H9 (cell line): ENCODE measurements around the gene MYOM3. TPM values are rescaled to one million over a fixed set of nuclear protein-coding genes. Genes with fewer than 3 reads are reported as not detected.

Experiments used
- DNase-seq: peaks from one replicate; pipeline ENCODE4 v3.0.0-alpha.2; 2017
- H2AFZ ChIP-seq: one replicate; pipeline ENCODE4 v1.6.1; 2013; ENCODE audit warnings: mild to moderate bottlenecking, low read length, control low read depth, moderate library complexity
- H2AK5ac ChIP-seq: 2 replicates; pipeline ENCODE4 v1.6.1; 2013; ENCODE audit warnings: low read length, control low read depth, mixed read lengths; ENCODE audit not compliant: insufficient read length
- H2BK120ac ChIP-seq: one replicate; pipeline ENCODE4 v1.6.1; 2013; ENCODE audit warnings: low read depth, mild to moderate bottlenecking, low read length, control low read depth, inconsistent platforms; ENCODE audit not compliant: poor library complexity, severe bottlenecking
- H2BK12ac ChIP-seq: 2 replicates; pipeline ENCODE4 v1.6.1; 2013; ENCODE audit warnings: low read length, control low read depth, mixed read lengths, low read depth; ENCODE audit not compliant: insufficient read length
- H2BK15ac ChIP-seq: 2 replicates; pipeline ENCODE4 v1.6.1; 2013; ENCODE audit warnings: low read depth, low read length, control low read depth
- H2BK20ac ChIP-seq: one replicate; pipeline ENCODE4 v1.6.1; 2013; ENCODE audit warnings: low read depth, mild to moderate bottlenecking, low read length, control low read depth, inconsistent platforms; ENCODE audit not compliant: poor library complexity, severe bottlenecking
- H2BK5ac ChIP-seq: 2 replicates; pipeline ENCODE4 v1.6.1; 2013; ENCODE audit warnings: low read length, control low read depth, mixed read lengths; ENCODE audit not compliant: insufficient read length
- H3K14ac ChIP-seq: 2 replicates; pipeline ENCODE4 v1.6.1; 2013; ENCODE audit warnings: low read length, control low read depth; ENCODE audit not compliant: insufficient read depth
- H3K18ac ChIP-seq: 2 replicates; pipeline ENCODE4 v1.6.1; 2013; ENCODE audit warnings: low read depth, mild to moderate bottlenecking, mixed read lengths, low read length, control low read depth; ENCODE audit not compliant: insufficient read length
- H3K23ac ChIP-seq: 2 replicates; pipeline ENCODE4 v1.6.1; 2013; ENCODE audit warnings: low read length, control low read depth, mixed read lengths, low read depth; ENCODE audit not compliant: insufficient read length
- H3K23me2 ChIP-seq: 2 replicates; pipeline ENCODE4 v1.6.1; 2013; ENCODE audit warnings: low read depth, mild to moderate bottlenecking, mixed read lengths, low read length, control low read depth; ENCODE audit not compliant: insufficient read length, poor library complexity, severe bottlenecking
- H3K27ac ChIP-seq: 2 replicates; pipeline ENCODE4 v1.5.1; 2013; ENCODE audit warnings: low read length, control low read depth, mixed read lengths, low read depth; ENCODE audit not compliant: insufficient read length
- H3K27me3 ChIP-seq: 2 replicates; pipeline ENCODE4 v1.6.1; 2013; ENCODE audit warnings: low read length, control low read depth, inconsistent platforms; ENCODE audit not compliant: insufficient read depth
- H3K4ac ChIP-seq: 2 replicates; pipeline ENCODE4 v1.6.1; 2013; ENCODE audit warnings: low read depth, mild to moderate bottlenecking, control low read depth, inconsistent platforms, low read length, moderate library complexity
- H3K4me1 ChIP-seq: 2 replicates; pipeline ENCODE4 v1.6.1; 2013; ENCODE audit warnings: low read length, control low read depth, inconsistent platforms; ENCODE audit not compliant: insufficient read depth
- H3K4me2 ChIP-seq: 2 replicates; pipeline ENCODE4 v1.6.1; 2013; ENCODE audit warnings: low read length, control low read depth, mixed read lengths; ENCODE audit not compliant: insufficient read length, insufficient read depth
- H3K56ac ChIP-seq: 2 replicates; pipeline ENCODE4 v1.6.1; 2013; ENCODE audit warnings: low read depth, mild to moderate bottlenecking, mixed read lengths, low read length, control low read depth; ENCODE audit not compliant: insufficient read length
- H3K79me1 ChIP-seq: 2 replicates; pipeline ENCODE4 v1.6.1; 2013; ENCODE audit warnings: low read depth, mild to moderate bottlenecking, moderate library complexity, low read length, control low read depth, inconsistent platforms; ENCODE audit not compliant: insufficient read depth, poor library complexity, severe bottlenecking
- H3K79me2 ChIP-seq: 2 replicates; pipeline ENCODE4 v1.6.1; 2013; ENCODE audit warnings: low read length, control low read depth, inconsistent platforms; ENCODE audit not compliant: insufficient read depth
- H3K9ac ChIP-seq: 2 replicates; pipeline ENCODE4 v1.6.1; 2013; ENCODE audit warnings: low read length, control low read depth, mixed read lengths; ENCODE audit not compliant: insufficient read length; ENCODE audit errors: extremely low read depth
- H3K9me3 ChIP-seq: one replicate; pipeline ENCODE4 v1.6.1; 2013; ENCODE audit warnings: low read depth, low read length, inconsistent platforms; ENCODE audit not compliant: control insufficient read depth
- H3T11ph ChIP-seq: one replicate; pipeline ENCODE4 v1.6.1; 2013; ENCODE audit warnings: mild to moderate bottlenecking, low read length, control low read depth, inconsistent platforms
- H4K20me1 ChIP-seq: one replicate; pipeline ENCODE4 v1.6.1; 2013; ENCODE audit not compliant: control insufficient read depth, insufficient read length, insufficient read depth
- H4K5ac ChIP-seq: 2 replicates; pipeline ENCODE4 v1.6.1; 2013; ENCODE audit warnings: low read depth, mild to moderate bottlenecking, mixed read lengths, low read length, control low read depth; ENCODE audit not compliant: insufficient read length
- H4K8ac ChIP-seq: replicated peaks from 2 replicates; pipeline ENCODE4 v1.6.1; 2013; ENCODE audit warnings: low read length, control low read depth, mixed read lengths, low read depth; ENCODE audit not compliant: insufficient read length
- H4K91ac ChIP-seq: 2 replicates; pipeline ENCODE4 v1.6.1; 2013; ENCODE audit warnings: low read depth, mild to moderate bottlenecking, moderate library complexity, mixed read lengths, low read length, control low read depth; ENCODE audit not compliant: insufficient read length
- H3K27ac Mint-ChIP-seq, 3 experiments: 2 replicates in 2 of 3; 3 replicates in 1 of 3; pipeline ENCODE4 v1.8.0; 2020 to 2021; ENCODE audit warnings: mixed read lengths in 3 of 3, mild to moderate bottlenecking in 1 of 3, moderate library complexity in 1 of 3
- H3K27me3 Mint-ChIP-seq: 2 replicates; pipeline ENCODE4 v1.8.0; 2021; ENCODE audit warnings: low read depth, mild to moderate bottlenecking, moderate library complexity, mixed read lengths
- H3K36me3 Mint-ChIP-seq, 3 experiments: 2 replicates in 2 of 3; 3 replicates in 1 of 3; pipeline ENCODE4 v1.8.0; 2020 to 2021; ENCODE audit warnings: low read depth in 3 of 3, mixed read lengths in 3 of 3; ENCODE audit not compliant: insufficient read depth in 1 of 3
- H3K4me1 Mint-ChIP-seq, 2 experiments: 2 replicates each; pipeline ENCODE4 v1.8.0; 2020; ENCODE audit warnings: mixed read lengths in 2 of 2
- H3K4me3 Mint-ChIP-seq, 2 experiments: 2 replicates in 1 of 2; 3 replicates in 1 of 2; pipeline ENCODE4 v1.8.0; 2020 to 2021; ENCODE audit warnings: mild to moderate bottlenecking in 2 of 2, mixed read lengths in 2 of 2, moderate library complexity in 1 of 2
- H3K9me3 Mint-ChIP-seq, 2 experiments: 2 replicates in 1 of 2; 3 replicates in 1 of 2; pipeline ENCODE4 v1.8.0; 2020; ENCODE audit warnings: mild to moderate bottlenecking in 2 of 2, mixed read lengths in 2 of 2, moderate library complexity in 1 of 2
- WGBS: extraction: QIAGEN DNeasy Blood & Tissue Kit; methylation state at CpG from one replicate; pipeline ENCODE4 v1.1.7; 2013; ENCODE audit warnings: missing lambda C conversion rate, low lambda C conversion rate, mixed read lengths; ENCODE audit not compliant: insufficient read length; ENCODE audit errors: extremely low coverage; 5-methylcytosine and 5-hydroxymethylcytosine counted together
- total RNA-seq: library from RNA; stranded (reverse); gene quantifications from 2 replicates; pipeline ENCODE4 v1.2.1, GENCODE V29; 2021
- TF ChIP-seq, protein P1 (sequence below): fragments of 200-600 bp; sonication (generic); conservative IDR thresholded peaks from 3 replicates; pipeline ENCODE4 v1.8.0; 2021; ENCODE audit warnings: antibody characterized with exemption, mild to moderate bottlenecking

Gene MYOM3
- total RNA-seq, 1 experiment from 2014 or later = 0.11 TPM

DNA sequence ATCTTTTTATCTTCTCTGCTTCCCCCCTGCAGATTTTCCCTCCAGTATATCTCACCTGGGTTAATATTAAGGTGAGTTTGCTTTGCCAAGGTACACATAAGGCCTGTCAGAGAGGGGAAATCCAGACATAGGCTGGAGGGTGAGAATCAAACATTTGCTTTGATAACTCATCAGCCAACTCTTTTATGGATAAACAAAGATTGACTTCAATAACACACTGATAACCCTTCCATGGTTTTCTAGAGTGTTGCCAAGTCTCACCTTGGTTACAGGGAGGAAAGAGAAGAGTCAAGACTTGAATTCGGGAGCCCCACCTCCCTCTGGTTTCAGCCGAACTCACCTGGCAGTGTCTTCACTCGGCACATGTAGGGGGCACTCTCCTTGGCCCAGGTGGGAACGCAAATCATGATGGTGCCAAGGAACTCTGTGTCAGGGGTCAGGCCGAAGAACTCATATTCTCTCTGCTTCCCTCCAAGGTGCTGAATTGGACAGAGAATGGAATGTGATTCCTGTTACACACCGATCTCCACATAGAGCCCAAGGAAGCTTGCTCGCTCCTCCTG lies 15.9 kb upstream of the MYOM3 start:
- Mint-ChIP-seq H3K4me1 (peaks cover 13 to 15% of the 10 kb centered on the region in 2 experiments), H3K27ac (no peak overlapping the region), H3K9me3 (peaks cover 0 to 13% of the 10 kb centered on the region in 2 experiments; a peak in 2 of 5 replicates), H3K27me3 (no peaks in the 10 kb centered on the region; the same call in 1 of the 2 replicates), H3K36me3 (peaks cover 0 to 8% (median 2%) of the 10 kb centered on the region in 3 experiments; a peak in 1 of 7 replicates), H3K4me3 (no peak overlapping the region)
- no peak overlapping the region for H3K27ac ChIP-seq
- H2BK120ac ChIP-seq = no peak overlapping the region
- no peak overlapping the region for H4K8ac ChIP-seq
- no peaks in the 10 kb centered on the region for H3K27me3 ChIP-seq
- no peak overlapping the region for H3K9ac ChIP-seq
- no peaks in the 10 kb centered on the region for H3K9me3 ChIP-seq
- no peak overlapping the region for H2AFZ ChIP-seq
- no peaks in the 10 kb centered on the region for H4K20me1 ChIP-seq
- H3K79me2 ChIP-seq = no peaks in the 10 kb centered on the region
- no peak overlapping the region for H3K18ac ChIP-seq
- no peak for DNase-seq
- H3K23me2 ChIP-seq = no peaks in the 10 kb centered on the region
- H2BK15ac ChIP-seq = no peak overlapping the region
- no peak overlapping the region for H4K91ac ChIP-seq
- TF ChIP-seq, protein P1, sequence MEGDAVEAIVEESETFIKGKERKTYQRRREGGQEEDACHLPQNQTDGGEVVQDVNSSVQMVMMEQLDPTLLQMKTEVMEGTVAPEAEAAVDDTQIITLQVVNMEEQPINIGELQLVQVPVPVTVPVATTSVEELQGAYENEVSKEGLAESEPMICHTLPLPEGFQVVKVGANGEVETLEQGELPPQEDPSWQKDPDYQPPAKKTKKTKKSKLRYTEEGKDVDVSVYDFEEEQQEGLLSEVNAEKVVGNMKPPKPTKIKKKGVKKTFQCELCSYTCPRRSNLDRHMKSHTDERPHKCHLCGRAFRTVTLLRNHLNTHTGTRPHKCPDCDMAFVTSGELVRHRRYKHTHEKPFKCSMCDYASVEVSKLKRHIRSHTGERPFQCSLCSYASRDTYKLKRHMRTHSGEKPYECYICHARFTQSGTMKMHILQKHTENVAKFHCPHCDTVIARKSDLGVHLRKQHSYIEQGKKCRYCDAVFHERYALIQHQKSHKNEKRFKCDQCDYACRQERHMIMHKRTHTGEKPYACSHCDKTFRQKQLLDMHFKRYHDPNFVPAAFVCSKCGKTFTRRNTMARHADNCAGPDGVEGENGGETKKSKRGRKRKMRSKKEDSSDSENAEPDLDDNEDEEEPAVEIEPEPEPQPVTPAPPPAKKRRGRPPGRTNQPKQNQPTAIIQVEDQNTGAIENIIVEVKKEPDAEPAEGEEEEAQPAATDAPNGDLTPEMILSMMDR = no peak
- no peak overlapping the region for H3T11ph ChIP-seq
- H2AK5ac ChIP-seq = no peak overlapping the region
- no peaks in the 10 kb centered on the region for H3K4me1 ChIP-seq
- no peak overlapping the region for H3K56ac ChIP-seq
- no peaks in the 10 kb centered on the region for H3K79me1 ChIP-seq
- H3K4ac ChIP-seq = no peak overlapping the region
- H4K5ac ChIP-seq = no peak overlapping the region
- no peak overlapping the region for H2BK12ac ChIP-seq
- H2BK20ac ChIP-seq = no peak overlapping the region
- H3K23ac ChIP-seq = no peak overlapping the region
- no peak overlapping the region for H3K4me2 ChIP-seq
- no CpG with 5 or more reads among the region's 7 CpGs for WGBS
- no peak overlapping the region for H3K14ac ChIP-seq
- no peak overlapping the region for H2BK5ac ChIP-seq
